NB4 (cell line): ENCODE measurements around the gene EXOC4.

Experiments
- DNase-seq: peaks from one replicate; pipeline ENCODE4 v3.0.0; 2010; ENCODE audit warnings: low read depth
- H3K4me3 ChIP-seq: one replicate; pipeline ENCODE4 v1.5.1; 2011; ENCODE audit warnings: mild to moderate bottlenecking, low read depth, low read length, moderate library complexity
- CTCF ChIP-seq: IDR thresholded peaks from one replicate; pipeline ENCODE4 v1.5.1; 2012; ENCODE audit warnings: low read depth, low read length
- MAX ChIP-seq: IDR thresholded peaks from 2 replicates; pipeline ENCODE4 v1.6.1; 2011; ENCODE audit warnings: low read depth, low read length
- MYC ChIP-seq: IDR thresholded peaks from 2 replicates; pipeline ENCODE4 v1.6.1; 2011; ENCODE audit warnings: low read depth, low read length
- POLR2A ChIP-seq: IDR thresholded peaks from 2 replicates; pipeline ENCODE4 v1.6.1; 2011; ENCODE audit warnings: mild to moderate bottlenecking; ENCODE audit not compliant: insufficient read length; ENCODE audit errors: extremely low read depth

EXOC4 gene

GRCh38 chr7:133511252-133511651, 258.4 kb downstream of the EXOC4 start:
- H3K4me3 ChIP-seq = no peak overlapping the region
- TF ChIP-seq CTCF = no peak
- TF ChIP-seq MYC = no peak
- TF ChIP-seq MAX = no peak
- no peak for DNase-seq

- DNase-seq = no peak
- TF ChIP-seq POLR2A (no peak), CTCF (no peak), MYC (no peak), MAX (no peak)
- H3K4me3 ChIP-seq = no peak overlapping the region
Measured at GRCh38 chr7:133511708-133512107, 258.8 kb downstream of the EXOC4 start.

- TF ChIP-seq MYC (no peak), POLR2A (no peak), MAX (no peak), CTCF (no peak)
- H3K4me3 ChIP-seq = no peak overlapping the region
- no peak for DNase-seq
Measured at GRCh38 chr7:133512560-133512959, 259.7 kb downstream of the EXOC4 start.

- H3K4me3 ChIP-seq = no peak overlapping the region
- no peak for DNase-seq
- no peak for TF ChIP-seq MYC
- no peak for TF ChIP-seq MAX
- no peak for TF ChIP-seq CTCF
- TF ChIP-seq POLR2A = no peak
Measured at GRCh38 chr7:133513608-133514007, 260.7 kb downstream of the EXOC4 start.

- DNase-seq = no peak
- H3K4me3 ChIP-seq = no peak overlapping the region
- TF ChIP-seq MYC = no peak
- no peak for TF ChIP-seq MAX
- no peak for TF ChIP-seq POLR2A
- no peak for TF ChIP-seq CTCF
Measured at GRCh38 chr7:133514551-133514950, 261.7 kb downstream of the EXOC4 start.

- TF ChIP-seq MAX (no peak), CTCF (no peak), MYC (no peak), POLR2A (no peak)
- H3K4me3 ChIP-seq = no peak overlapping the region
- DNase-seq = no peak
Measured at GRCh38 chr7:133517766-133518165, 264.9 kb downstream of the EXOC4 start.
